Stimulated activated CD4-positive, alpha-beta T cell treated with anti-CD3 and anti-CD28 coated beads, Interleukin-12 subunit alpha, Interleukin-12 subunit beta, amount 100 ng/mL, for 4 hours (primary cell): ENCODE measurements around the gene OR52E8.

Experiments used
- DNase-seq: peaks from one replicate; pipeline ENCODE4 v3.0.0-alpha.2; 2020

The OR52E8 gene

GRCh38 chr11:5807580-5807979, 49.9 kb downstream of the OR52E8 start:
- no peak for DNase-seq
